PC-3 (cell line): ENCODE measurements around the gene RAB30. TPM values are rescaled to one million over a fixed set of nuclear protein-coding genes. Genes with fewer than 3 reads are reported as not detected.

Experiments used
- ATAC-seq: fragments of 200-7000 bp; cut with Tn5 transposase; 2 replicates; pipeline ENCODE4 v1.9.1; 2020; ENCODE audit warnings: mild to moderate bottlenecking, moderate library complexity
- BruUV-seq: library from RNA; stranded (reverse); fragments of 400-500 nt; replicated peaks from 2 replicates; lab custom pipeline; 2021; lab: Mats Ljungman, UMichigan
- CTCF ChIA-PET: fragments of 300-600 bp; sonication (Branson Sonifier 250); formaldehyde crosslinking; loops from one replicate; lab custom pipeline; 2022; ENCODE audit warnings: antibody characterized with exemption; lab: Charles Lee
- POLR2A ChIA-PET: fragments of 300-600 bp; sonication (Branson Sonifier 250); formaldehyde crosslinking; loops from one replicate; lab custom pipeline; 2022; ENCODE audit warnings: antibody characterized with exemption; ENCODE audit not compliant: unreplicated experiment; lab: Charles Lee
- DNase-seq: peaks from one replicate; pipeline ENCODE4 v3.0.0-alpha.2; 2015
- H2AFZ ChIP-seq: fragments of 300-600 bp; sonication (generic); 2 replicates; pipeline ENCODE4 v1.6.0; 2016; ENCODE audit warnings: antibody characterized with exemption, low read length
- H3F3A ChIP-seq: fragments of 300-600 bp; sonication (generic); one replicate; pipeline ENCODE4 v1.6.0; 2017; ENCODE audit warnings: antibody characterized with exemption, low read length, control low read depth, mild to moderate bottlenecking; ENCODE audit not compliant: unreplicated experiment
- H3K27ac ChIP-seq: fragments of 300-600 bp; sonication (generic); 2 replicates; pipeline ENCODE4 v1.5.1; 2016; ENCODE audit warnings: mild to moderate bottlenecking, low read length
- H3K27me3 ChIP-seq: fragments of 300-600 bp; sonication (generic); 2 replicates; pipeline ENCODE4 v1.6.1; 2016; ENCODE audit warnings: low read length, mixed read lengths
- H3K36me3 ChIP-seq: fragments of 300-600 bp; sonication (generic); 2 replicates; pipeline ENCODE4 v1.6.1; 2016; ENCODE audit warnings: low read depth, mixed run types, low read length, mixed read lengths
- H3K4me1 ChIP-seq: fragments of 300-600 bp; sonication (generic); 2 replicates; pipeline ENCODE4 v1.5.1; 2016; ENCODE audit warnings: low read length; ENCODE audit not compliant: insufficient read depth
- H3K4me2 ChIP-seq: fragments of 300-600 bp; sonication (generic); 2 replicates; pipeline ENCODE4 v1.6.0; 2016; ENCODE audit warnings: low read length
- H3K4me3 ChIP-seq: fragments of 300-600 bp; sonication (generic); 2 replicates; pipeline ENCODE4 v1.5.1; 2016; ENCODE audit warnings: mild to moderate bottlenecking, low read length, mixed read lengths
- H3K79me2 ChIP-seq: fragments of 300-600 bp; sonication (generic); 2 replicates; pipeline ENCODE4 v1.6.1; 2017; ENCODE audit warnings: low read length, mixed read lengths
- H3K9ac ChIP-seq: fragments of 300-600 bp; sonication (generic); 2 replicates; pipeline ENCODE4 v1.6.0; 2016; ENCODE audit warnings: mild to moderate bottlenecking, low read length
- H3K9me2 ChIP-seq: fragments of 300-600 bp; sonication (generic); replicated peaks from 2 replicates; pipeline ENCODE4 v1.6.1; 2016; ENCODE audit warnings: mixed run types, low read length, mixed read lengths
- H3K9me3 ChIP-seq: fragments of 300-600 bp; sonication (generic); 2 replicates; pipeline ENCODE4 v1.6.1; 2016; ENCODE audit warnings: low read length, mixed read lengths
- H4K20me1 ChIP-seq: fragments of 300-600 bp; sonication (generic); 2 replicates; pipeline ENCODE4 v1.6.1; 2016; ENCODE audit warnings: low read length, mixed read lengths
- EZH2 ChIP-seq: fragments of 300-600 bp; sonication (generic); IDR thresholded peaks from one replicate; pipeline ENCODE4 v1.6.1; 2017; ENCODE audit warnings: antibody characterized with exemption, mild to moderate bottlenecking, low read length; ENCODE audit not compliant: unreplicated experiment
- EZH2phosphoT487 ChIP-seq: fragments of 300-600 bp; sonication (generic); IDR thresholded peaks from 2 replicates; pipeline ENCODE4 v1.6.1; 2018; ENCODE audit warnings: mild to moderate bottlenecking, antibody characterized with exemption, low read length, borderline replicate concordance
- intact Hi-C: fragments of 100-400 bp; cut with micrococcal nuclease; formaldehyde crosslinking; loops from 2 replicates; pipeline ENCODE4 v1.9.0; 2023
- total RNA-seq: library from RNA; depleted of rRNA; stranded (reverse); fragments of >200 nt; gene quantifications from 2 replicates; pipeline ENCODE4 v1.2.3, GENCODE V29; 2014
- TF ChIP-seq, protein P1 (sequence below): fragments of 300-600 bp; sonication (generic); conservative IDR thresholded peaks from 2 replicates; pipeline ENCODE4 v1.5.1; 2017; ENCODE audit warnings: antibody characterized with exemption, low read depth, mild to moderate bottlenecking, low read length

The RAB30 gene
- total RNA-seq, 1 experiment from 2014 or later: 6.6 TPM

DNA sequence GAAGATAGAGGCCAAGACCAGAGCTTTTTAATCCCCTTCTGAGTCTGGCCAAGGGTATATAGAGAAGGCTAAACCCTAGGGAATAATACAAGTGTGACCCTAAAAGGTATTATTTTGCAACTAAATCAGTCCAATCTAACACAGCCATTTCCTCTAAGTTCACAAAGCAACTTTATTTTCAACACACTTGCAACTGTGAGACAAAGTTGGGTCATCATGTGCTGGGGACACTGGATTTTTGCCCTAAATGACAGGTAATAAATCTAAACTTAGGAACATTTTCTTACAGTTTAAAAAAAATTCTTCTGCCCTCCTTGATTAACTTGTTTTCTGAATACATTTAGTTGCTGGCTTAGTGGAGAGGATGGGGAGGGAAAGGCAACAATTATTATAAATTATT is 91.9 kb downstream of the RAB30 start:
- Histone ChIP-seq H3K4me3 (no peak overlapping the region), H3K9me2 (no peaks in the 10 kb centered on the region), H3F3A (no peaks in the 10 kb centered on the region), H3K4me1 (peaks cover 54% of the 10 kb centered on the region), H3K79me2 (no peaks in the 10 kb centered on the region), H3K36me3 (no peaks in the 10 kb centered on the region), H3K27ac (peak overlapping the region; percentile 80), H3K4me2 (peak overlapping the region; percentile 15), H3K9ac (peak overlapping the region; percentile 1; the same call in 1 of the 2 replicates), H4K20me1 (no peaks in the 10 kb centered on the region), H2AFZ (no peak overlapping the region), H3K9me3 (no peaks in the 10 kb centered on the region), H3K27me3 (no peaks in the 10 kb centered on the region)
- intact Hi-C loops: loop anchor here (5.0 kb wide), 2 partner anchors 72 to 92 kb away; partner anchors contain the start of gene RAB30
- DNase-seq (no peak), ATAC-seq (no peak)
- POLR2A ChIA-PET: no interaction called here
- TF ChIP-seq EZH2 (no peak), EZH2phosphoT487 (no peak)
- TF ChIP-seq, protein P1, sequence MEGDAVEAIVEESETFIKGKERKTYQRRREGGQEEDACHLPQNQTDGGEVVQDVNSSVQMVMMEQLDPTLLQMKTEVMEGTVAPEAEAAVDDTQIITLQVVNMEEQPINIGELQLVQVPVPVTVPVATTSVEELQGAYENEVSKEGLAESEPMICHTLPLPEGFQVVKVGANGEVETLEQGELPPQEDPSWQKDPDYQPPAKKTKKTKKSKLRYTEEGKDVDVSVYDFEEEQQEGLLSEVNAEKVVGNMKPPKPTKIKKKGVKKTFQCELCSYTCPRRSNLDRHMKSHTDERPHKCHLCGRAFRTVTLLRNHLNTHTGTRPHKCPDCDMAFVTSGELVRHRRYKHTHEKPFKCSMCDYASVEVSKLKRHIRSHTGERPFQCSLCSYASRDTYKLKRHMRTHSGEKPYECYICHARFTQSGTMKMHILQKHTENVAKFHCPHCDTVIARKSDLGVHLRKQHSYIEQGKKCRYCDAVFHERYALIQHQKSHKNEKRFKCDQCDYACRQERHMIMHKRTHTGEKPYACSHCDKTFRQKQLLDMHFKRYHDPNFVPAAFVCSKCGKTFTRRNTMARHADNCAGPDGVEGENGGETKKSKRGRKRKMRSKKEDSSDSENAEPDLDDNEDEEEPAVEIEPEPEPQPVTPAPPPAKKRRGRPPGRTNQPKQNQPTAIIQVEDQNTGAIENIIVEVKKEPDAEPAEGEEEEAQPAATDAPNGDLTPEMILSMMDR: no peak
- BruUV-seq: TSS peak; percentile 25
- CTCF ChIA-PET: no interaction called here

DNA sequence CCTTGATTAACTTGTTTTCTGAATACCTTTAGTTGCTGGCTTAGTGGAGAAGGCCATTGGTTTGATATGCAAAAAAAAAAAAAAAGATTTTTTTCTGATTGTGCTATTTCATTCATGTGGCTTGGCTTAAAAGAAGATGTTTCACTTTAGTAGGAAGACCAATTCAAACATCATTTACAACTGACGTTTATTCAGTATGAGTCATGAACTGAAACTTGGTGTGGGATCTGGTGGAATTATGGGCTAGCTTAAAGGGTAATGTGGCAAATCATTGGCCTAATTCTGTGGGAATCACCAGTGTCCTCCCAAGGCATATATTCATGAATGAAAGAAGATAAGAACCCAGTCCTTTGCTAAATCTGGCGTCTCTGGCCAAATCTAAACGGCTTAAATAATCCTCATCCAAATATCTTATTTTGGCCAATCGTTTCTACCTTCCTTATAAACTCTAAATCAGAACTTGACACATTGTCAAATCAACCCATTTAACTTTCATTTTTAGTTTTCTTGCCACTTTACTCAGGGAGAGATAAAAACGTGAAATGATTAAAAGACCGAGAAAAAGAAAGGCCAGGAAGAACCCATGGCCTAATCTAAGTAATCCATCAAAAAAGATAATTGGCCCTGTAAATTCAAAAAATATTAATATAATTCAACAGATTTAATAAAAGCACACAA is 93.1 kb downstream of the RAB30 start:
- H3K9me3 ChIP-seq: no peaks in the 10 kb centered on the region
- peak overlapping the region; percentile 35; the same call in 1 of the 2 replicates for H2AFZ ChIP-seq
- intact Hi-C loops: loop anchor here (5.0 kb wide), 2 partner anchors 74 to 94 kb away; partner anchors contain the start of gene RAB30
- no peaks in the 10 kb centered on the region for H3K79me2 ChIP-seq
- H3K4me2 ChIP-seq: peak overlapping the region; percentile 37
- H3K9me2 ChIP-seq: no peaks in the 10 kb centered on the region
- H3K27ac ChIP-seq: peak overlapping the region; percentile 80
- peak overlapping the region; percentile 51 for H3K9ac ChIP-seq
- DNase-seq: peak; percentile 92
- BruUV-seq: no TSS peak
- TF ChIP-seq EZH2 (no peak), EZH2phosphoT487 (no peak)
- TF ChIP-seq, protein P1: no peak
- H3K36me3 ChIP-seq: no peaks in the 10 kb centered on the region
- H3K4me1 ChIP-seq: peaks cover 56% of the 10 kb centered on the region
- no peak overlapping the region for H3K4me3 ChIP-seq
- H3F3A ChIP-seq: no peaks in the 10 kb centered on the region
- no peaks in the 10 kb centered on the region for H3K27me3 ChIP-seq
- H4K20me1 ChIP-seq: no peaks in the 10 kb centered on the region
- ATAC-seq: peak; percentile 64
- POLR2A ChIA-PET: interaction anchor here (0.7 kb wide), 1 partner anchor 56 kb away, joined by 4 read pairs; no protein-coding TSS in a partner anchor
- CTCF ChIA-PET: no interaction called here

DNA sequence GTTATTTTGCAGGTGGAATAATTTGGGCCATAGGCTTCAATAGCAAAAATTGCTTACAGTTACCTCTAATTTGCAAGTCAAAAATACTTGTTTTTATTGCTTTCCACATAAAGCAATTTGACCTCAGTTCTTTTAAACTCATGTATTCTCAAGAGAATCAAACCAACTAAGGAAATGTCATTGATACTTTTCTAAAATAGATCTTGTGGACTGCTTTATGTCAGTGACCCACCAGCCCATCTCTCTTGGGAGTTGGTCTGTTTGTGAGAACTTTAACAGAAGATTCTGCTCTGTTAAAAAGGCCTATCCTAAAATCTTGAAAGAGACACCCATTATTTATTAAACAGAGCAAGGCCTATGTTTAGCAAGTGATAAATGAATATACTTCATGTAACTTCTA is 94.9 kb downstream of the RAB30 start:
- POLR2A ChIA-PET: no interaction called here
- Histone ChIP-seq H3K9ac (no peak overlapping the region), H3K36me3 (no peaks in the 10 kb centered on the region), H3K27me3 (no peaks in the 10 kb centered on the region), H4K20me1 (no peaks in the 10 kb centered on the region), H3K79me2 (no peaks in the 10 kb centered on the region), H2AFZ (no peak overlapping the region), H3K27ac (no peak overlapping the region), H3K9me3 (no peaks in the 10 kb centered on the region), H3K4me3 (no peak overlapping the region), H3K9me2 (no peaks in the 10 kb centered on the region), H3K4me1 (peaks cover 56% of the 10 kb centered on the region), H3F3A (no peaks in the 10 kb centered on the region), H3K4me2 (no peak overlapping the region)
- intact Hi-C loops: loop anchor here (5.0 kb wide), 2 partner anchors 76 to 96 kb away; partner anchors contain the start of gene RAB30
- CTCF ChIA-PET: no interaction called here
- ATAC-seq (no peak), DNase-seq (no peak)
- TF ChIP-seq, protein P1: no peak
- no peak for TF ChIP-seq EZH2phosphoT487
- TF ChIP-seq EZH2: no peak
- no TSS peak for BruUV-seq
